OCI-M2 (cell line): ENCODE data around the gene CKM.
"Not testable (repeated sequence)": the region's sequence is repeated elsewhere in the genome, so short reads cannot be mapped to it uniquely, and the experiment has no call there.

Source experiments
- DNase-seq: peaks from one replicate; lab custom pipeline; 2025; ENCODE audit not compliant: unreplicated experiment; lab: John Stamatoyannopoulos, UW

Gene CKM

DNA sequence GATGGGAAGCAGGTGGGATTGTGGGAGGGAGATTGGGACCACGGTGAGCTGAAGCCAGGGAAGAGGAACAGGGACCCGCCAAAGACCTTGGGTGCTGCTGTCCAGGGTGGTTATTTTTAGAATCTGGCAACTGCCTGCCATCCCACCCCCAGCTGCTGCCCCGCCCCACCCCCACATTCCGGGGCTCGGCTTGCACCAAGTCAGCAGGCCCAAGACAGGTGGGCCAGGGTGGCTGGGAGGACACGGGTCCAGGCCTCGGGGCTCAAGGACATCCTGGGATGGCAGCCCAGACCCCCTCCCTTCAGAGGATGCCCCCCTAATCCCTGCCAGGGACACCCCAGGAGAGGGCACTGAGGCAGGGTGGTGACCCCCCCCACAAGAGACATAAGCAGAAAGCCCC lies 827 bp downstream of the CKM start:
- DNase-seq, result no peak

DNA sequence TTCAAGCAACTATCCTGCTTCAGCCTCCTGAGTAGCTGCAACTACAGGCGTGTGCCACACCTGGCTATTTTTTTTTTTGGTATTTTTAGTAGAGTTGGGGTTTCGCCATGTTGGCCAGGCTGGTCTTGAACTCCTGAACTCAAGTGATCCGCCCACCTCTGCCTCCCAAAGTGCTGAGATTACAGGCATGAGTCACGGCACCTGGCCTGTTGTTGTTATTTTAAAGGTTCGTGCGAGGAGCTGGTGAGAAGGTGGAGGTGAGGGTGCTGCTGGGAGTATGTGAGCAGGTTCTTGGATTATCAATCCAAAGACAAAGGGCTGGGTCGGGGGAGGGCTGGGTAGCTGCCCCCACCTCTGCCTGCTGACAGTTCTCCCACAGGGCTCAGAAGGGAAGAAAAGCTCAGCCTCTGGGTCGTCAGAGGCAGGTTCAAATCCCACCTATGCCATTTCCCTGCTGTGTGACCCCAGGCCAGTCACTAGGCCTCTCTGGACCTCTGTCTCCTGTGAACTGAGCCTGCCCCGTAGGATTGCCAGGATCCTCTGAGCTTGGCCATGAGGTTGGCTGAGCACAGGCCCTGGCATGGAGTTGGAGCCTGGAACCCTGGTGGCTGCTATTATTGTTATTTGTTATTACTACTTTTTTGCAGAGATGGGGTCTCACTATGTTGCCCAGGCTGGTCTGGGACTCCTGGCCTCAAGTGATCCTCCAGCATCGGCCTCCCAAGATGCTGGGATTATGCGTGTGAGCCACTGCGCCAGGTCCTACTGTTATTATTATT lies 1.5 kb downstream of the CKM start:
- DNase-seq, result no peak

DNA sequence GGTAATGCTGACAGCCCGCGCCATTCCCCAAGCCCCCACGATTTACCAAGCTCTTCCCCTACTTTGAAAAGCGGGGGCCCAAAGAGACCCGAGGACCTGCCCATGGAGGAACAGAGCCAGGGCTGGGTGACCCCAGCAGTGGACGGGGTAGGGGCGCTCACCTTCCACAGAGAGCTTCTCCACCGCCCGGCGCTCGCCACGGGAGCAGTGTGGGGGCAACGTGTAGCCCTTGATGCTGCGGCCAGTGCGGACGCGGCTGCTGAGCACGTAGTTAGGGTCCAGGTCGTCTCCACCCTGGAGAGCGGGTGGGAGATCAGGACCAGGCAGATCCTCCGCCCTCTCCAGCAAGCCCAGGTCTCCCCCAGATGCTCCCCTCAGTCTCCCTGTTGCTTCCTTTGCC lies 7.4 kb downstream of the CKM start:
- no peak for DNase-seq

DNA sequence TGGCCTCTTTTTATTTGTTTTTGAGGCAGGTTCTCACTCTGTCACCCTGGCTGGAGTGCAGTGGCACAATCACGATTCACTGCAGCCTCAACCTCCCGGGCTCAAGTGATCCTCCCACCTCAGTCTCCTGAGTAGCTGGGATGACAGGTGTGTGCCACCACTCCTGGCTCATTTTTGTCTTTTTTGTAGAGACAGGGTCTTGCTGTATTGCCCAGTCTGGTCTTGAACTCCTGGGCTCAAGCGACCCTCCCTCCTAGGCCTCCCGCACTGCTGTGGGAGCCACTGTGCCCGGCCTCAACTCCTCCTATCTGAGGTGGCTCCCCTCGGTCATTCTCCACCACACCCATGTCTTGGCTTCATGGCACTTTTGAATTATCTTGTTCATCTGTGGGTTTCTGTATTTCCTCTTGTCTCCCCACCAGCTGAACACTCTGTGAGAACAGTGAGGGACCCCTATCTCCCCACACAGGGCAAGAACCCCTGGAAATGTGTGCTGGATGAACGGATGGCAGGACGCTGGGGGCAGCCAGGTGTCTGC lies 7.9 kb downstream of the CKM start:
- DNase-seq, result no peak

DNA sequence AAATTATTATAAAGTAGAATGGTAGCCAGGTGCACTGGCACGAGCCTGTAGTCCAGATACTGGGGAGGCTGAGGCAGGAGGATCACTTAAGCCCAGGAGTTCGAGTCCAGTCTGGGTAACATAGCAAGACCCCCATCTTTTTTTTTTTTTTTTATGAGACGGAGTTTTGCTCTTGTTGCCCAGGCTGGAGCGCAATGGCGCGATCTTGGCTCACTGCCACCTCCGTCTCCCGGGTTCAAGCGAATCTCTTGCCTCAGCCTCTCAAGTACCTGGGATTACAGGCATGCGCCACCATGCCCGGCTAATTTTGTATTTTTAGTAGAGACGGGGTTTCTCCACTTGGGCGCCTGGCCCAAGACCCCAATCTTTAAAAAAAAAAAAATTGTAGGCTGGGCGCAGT lies 10.4 kb downstream of the CKM start:
- not testable (repeated sequence) for DNase-seq

DNA sequence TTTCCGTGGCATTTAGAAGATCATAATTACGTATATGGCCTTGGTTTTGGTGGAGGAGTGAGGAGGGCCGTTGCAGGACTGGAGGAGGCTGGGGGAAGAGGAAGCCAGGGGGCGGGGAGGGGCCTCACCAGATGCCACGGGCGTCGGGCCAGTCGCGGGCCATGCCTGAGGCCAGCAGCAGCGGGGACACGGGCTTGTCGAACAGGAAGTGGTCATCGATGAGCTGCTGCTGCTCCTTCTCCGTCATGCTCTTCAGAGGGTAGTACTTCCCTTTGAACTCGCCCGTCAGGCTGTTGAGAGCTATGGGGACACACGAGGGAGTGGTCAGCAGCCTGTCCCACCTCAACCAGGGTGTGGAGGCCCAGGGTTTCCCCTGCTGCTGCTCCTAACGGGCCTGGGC lies 11.1 kb downstream of the CKM start:
- no peak for DNase-seq

DNA sequence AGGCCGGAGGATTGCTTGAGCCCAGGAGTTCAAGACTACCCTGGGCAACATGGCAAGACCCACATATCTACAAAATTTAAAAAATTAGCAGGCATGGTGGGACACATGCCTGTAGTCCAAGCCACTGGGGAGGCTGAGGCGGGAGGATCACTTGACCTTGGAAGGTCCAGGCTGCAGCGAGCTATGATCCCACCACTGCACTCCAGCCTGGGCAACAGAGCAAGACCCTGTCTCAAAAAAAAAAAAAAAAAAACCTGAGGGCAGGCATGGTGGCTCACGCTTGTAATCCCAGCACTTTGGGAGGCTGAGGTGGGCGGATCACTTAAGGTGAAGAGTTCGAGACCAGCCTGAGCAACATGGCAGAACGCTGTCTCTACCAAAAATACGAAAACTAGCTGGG lies 13.4 kb downstream of the CKM start:
- not testable (repeated sequence) for DNase-seq

DNA sequence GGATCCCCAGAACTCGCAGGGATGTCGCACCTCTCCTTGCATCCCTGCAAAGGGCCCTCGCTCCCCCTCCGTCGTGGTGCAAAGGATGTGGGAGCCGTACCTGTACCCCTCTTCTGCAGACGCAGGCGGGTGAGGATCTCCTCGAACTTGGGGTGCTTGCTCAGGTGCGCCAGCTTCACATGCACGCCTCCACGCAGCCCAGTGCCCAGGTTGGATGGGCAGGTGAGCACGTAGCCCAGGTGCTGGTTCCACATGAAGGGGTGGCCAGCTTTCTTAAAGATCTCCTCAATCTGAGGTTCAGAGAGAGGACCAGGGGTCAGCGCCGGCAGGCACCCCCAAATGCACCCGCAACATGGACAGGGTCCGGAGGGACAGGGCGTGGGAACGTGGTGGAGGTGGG lies 15.3 kb downstream of the CKM start:
- no peak for DNase-seq

DNA sequence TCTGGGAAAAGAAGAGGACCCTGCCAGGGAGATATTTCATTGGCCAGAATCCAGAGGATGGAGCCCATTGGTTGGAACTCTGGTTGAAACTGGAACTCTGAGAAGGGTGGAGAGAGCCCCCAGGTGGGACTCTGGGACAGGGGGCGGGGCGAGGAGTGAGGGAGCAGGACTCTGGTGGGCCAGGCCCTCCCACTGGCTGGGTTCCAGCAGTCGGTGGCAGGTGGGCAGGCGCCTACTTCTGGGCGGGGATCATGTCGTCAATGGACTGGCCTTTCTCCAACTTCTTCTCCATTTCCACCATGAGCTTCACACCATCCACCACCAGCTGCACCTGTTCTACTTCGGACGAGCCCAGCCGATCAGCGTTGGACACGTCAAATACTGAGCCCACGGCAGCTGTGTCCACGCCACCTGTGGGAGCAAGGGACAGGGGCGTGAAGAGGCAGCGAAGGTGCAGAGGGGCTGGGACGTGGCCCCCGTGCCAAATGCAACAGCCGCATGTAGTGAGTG lies 16.1 kb downstream of the CKM start:
- DNase-seq, result no peak

DNA sequence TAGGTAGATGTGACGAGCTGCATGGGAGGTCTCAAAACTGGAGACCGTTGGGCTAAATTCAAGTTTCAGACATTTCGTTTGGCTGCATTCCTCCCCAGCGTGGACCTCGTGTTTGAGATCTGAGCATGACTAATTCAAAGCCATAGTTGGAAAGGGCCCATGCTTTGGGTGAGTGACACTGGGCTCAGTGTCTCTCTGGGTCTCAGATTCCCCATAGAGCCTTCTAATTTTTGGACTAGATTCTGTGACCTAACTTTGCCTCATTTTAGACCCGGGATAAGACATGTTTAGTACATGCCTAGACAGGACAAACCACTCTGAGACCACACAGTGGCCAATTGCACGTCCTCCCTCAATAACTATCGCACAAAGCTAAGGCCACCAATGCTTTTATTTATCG lies 16.6 kb downstream of the CKM start:
- DNase-seq, result no peak

DNA sequence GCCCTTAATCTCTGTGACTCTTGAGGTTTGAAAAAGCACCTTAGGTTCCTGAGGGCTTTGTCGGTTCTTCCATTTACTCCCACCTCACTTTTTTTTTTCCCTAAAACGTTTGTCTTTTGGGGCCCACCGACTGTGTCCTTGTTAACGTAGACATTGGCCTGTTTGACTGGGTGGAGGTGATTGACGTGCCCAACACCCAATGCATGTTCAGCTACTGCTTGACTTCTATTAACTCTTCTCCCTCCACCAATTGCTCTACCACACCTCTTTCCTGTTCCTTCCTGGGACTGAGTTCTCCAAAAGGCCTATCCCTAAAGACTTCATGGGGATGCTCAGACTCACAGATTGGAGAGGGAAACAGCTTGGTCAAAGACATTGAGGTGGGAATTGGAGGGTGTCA lies 17.3 kb downstream of the CKM start:
- DNase-seq, result no peak

DNA sequence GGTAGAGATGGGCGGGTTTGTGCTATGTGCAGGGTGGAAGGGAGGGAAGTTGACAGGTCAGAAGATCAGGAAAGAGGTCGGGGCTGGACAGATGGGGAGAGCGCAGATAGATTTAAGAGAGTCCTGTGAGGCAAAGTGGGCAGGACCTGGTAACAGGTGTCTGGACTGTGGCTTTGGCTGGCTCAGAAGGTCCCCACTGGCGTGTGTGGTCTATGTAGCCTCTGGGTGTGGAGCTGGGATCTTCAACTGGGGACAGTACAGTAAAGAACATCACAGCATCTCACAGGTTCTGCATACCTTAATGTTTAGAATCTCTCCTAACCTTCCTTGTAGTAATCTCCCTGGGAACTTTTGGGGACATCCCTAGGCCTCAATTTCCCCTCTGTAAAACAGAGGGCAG lies 17.7 kb downstream of the CKM start:
- no peak for DNase-seq

DNA sequence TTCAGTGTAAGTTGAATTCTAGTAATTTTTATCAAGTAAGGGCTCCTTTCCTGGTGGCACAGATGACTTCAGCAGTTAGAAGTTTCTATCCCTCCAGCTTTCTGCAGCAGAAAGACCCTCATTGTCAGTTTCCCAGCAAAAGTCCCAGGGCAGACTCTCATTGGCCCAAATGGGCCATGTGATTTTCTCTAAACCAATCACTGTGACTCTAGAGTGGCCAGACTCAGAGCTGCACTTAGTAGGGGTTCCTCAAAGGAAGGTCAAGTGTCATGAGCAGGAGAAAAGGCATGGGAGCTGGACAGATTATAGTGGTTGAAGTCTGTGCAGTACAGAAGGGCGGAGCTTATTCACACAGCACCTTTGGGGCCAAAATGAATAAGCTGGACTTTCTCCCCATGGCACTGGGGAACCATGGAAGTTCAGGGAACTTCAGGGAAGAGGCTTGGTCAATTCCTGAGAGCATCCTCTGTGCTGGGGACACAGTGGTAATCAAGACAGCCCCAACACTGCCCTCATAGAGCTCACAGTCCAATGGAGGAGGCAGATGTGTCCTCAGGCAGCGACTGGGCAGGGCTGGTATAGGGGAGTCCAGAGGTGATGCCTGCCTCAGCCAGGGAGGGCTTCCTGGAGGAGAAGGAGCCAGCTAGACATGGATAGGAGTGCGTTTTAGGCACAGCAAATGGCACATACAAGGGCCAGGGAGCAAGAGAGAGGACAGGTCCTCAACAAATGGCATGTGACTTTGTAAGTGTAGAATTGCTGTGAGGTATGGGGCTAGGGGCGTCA lies 18.3 kb downstream of the CKM start:
- no peak for DNase-seq

DNA sequence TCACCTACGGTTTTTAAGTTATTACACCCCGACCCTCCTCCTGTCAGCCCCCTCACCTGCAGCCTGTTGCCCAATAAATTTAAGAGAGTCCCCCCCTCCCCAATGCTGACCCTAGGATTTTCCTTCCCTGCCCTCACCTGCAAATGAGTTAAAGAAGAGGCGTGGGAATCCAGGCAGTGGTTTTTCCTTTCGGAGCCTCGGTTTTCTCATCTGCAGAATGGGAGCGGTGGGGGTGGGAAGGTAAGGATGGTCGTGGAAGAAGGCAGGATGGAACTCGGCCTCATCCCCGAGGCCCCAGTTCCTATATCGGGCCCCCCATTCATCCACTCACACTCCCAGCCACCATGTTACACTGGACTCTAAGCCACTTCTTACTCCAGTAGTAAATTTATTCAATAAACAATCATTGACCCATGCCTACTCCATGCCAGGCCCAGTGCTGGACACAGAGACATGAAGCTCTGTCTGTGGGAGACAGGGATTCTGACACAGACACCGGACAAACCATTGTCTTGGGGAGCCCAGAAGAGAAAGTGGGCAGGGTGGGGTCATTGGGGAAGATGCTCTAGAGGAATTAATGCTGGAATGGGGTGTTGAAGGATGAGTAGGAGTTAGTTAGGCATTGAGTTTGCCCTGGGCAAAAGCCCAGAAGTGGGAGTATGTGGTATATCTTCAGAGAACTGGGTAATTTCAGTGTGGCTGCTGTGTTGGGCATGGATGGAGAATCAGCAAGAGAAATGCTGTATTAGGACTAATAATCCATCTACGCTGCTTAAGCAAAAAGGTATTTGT lies 19.2 kb downstream of the CKM start:
- no peak for DNase-seq

DNA sequence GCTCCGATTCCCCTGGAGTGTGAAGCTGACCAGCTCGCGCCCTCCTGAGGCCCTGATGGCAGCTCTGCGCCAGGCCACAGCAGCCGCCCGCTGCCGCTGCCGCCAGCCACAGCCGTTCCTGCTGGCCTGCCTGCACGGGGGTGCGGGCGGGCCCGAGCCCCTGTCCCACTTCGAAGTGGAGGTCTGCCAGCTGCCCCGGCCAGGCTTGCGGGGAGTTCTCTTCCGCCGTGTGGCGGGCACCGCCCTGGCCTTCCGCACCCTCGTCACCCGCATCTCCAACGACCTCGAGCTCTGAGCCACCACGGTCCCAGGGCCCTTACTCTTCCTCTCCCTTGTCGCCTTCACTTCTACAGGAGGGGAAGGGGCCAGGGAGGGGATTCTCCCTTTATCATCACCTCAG lies 20.3 kb downstream of the CKM start:
- DNase-seq, result no peak

DNA sequence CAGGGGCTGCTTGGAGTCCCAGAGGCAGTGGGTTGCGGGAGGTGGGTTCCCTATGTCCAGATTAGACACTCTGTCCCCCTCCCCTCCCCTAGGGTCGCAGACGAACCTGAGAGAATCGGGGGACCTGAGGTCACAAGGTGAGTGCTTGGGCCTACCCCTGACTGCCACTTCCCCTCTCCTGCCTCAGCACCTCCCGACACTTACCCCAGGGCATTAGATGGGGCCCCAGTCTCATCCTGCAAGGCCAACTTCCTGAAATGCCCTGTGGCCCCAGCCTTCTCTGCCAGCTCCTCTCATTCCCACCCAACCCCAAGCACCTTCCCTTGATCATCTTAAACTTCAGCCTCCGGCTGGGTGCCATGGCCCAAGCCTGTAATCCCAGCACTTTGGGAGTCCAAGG lies 23.0 kb downstream of the CKM start:
- DNase-seq, result no peak

DNA sequence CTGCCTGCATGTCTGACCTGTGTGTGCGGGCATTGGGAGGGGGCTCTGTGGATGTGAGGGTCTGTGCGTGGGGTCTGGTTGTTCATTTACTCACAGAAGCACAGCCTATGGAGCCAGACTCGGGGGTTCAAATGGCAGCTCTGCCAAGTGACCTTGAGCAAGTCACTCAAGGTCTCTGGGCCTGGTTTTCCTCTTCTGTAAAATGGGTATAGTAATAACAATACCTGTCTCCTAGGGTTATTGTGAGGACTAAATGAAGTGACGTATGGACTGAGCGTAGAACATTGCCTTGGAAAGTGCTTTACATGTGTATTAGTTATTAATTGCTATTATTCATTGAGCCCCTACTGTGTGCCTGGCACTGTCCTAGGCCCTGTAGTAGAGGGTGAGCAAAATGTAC lies 24.4 kb downstream of the CKM start:
- no peak for DNase-seq

DNA sequence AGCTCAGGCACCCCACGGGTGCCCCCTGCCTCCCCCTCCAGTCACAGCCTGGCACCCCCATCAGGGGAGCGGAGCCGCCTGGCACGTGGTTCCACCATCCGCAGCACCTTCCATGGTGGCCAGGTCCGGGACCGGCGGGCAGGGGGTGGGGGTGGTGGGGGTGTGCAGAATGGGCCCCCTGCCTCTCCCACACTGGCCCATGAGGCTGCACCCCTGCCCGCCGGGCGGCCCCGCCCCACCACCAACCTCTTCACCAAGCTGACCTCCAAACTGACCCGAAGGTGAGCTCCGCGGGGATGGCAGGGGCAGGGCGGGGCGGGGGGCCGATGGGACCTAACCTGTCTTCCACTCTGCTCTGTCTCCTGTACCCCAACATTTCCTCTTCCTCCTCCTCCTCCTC lies 25.0 kb downstream of the CKM start:
- no peak for DNase-seq

DNA sequence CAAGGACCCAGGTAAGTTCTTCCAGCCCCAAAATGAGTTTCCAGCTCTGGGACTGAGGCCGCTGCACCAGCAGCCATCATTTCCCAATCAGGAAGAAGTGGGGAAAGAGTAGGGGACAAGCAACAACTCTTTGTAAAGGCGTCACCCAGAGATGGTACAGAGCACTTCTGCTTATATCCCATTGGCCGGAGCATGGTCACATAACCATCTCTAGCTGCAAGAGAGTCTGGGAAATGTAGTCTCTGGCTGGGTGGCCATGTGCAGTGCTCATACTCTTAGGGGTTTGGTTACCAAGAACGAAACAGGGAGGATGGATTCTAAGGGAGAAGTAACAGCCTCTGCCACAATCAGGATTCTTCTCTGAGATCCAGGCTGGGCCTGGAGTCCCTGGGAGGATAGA lies 26.3 kb downstream of the CKM start:
- no peak for DNase-seq

DNA sequence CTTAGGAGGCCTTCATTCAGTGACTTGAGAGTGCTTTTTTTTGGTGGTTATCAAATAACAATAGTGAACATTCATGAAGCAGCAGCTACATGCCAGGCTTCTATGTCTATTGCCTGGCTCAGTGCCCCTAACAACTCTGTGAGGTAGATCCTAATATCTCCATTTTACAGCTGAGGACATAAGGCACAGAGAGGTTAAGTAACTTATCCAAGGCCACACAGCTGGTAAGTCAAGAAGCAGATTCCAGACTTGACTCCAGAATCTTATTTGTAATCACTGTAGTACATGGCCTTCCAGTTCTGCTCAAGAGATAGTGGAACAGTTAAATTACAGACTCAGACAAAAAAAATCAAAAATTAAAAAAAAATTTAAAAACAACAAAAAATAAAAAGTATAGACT lies 26.8 kb downstream of the CKM start:
- no peak for DNase-seq

DNA sequence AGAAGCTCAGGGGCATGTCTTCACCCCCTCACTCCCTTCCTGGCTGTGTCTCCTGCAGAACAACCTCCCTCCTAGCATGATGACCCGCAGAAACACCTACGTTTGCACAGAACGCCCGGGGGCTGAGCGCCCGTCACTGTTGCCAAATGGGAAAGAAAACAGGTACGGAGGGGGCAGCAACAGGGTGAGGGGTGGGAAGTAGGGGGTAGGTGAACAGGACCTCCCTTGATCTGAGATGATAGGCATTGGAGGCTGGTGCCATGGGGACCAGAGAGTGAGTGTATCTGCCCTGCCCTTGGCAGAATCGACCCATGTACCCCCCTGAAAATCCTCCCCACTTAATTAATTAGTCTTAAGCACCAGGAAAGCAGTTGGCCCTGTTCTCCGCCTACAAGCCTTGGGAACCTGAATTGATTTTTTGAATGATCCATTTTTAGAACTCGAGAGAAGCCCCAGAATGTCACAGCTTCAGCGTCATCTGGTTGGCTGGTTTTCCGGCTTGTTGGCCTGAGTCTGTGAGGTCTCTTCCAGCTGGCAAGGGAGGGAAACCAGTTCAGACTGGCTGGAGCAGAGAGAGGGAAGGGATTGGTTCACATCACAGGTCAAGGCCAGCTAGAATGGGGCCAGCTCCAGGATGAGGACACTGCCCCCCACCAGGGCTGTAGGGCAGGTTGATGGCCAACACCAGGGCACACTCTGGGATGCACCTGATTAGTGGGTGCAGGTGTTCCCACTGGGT lies 28.2 kb downstream of the CKM start:
- DNase-seq, result no peak
